ENCODE results near the gene RBM47.

Gene RBM47

GRCh38 chr4:40373636-40374035 lies 256.0 kb downstream of the RBM47 start:
- Histone ChIP-seq H3K9ac (no peak overlapping the region), H3K4me2 (ENCODE audit: low read length) (no peak overlapping the region), H3K27ac (no peak overlapping the region), H2AFZ (no peak overlapping the region), H3K79me2 (no peaks in the 10 kb centered on the region), H3K9me3 (ENCODE audit: control insufficient read depth, low read length) (no peaks in the 10 kb centered on the region), H3K4me1 (no peaks in the 10 kb centered on the region), H3K4me3 (ENCODE audit: low read depth, low read length) (no peak overlapping the region), H3K36me3 (ENCODE audit: control insufficient read depth, insufficient read depth, low read length) (no peaks in the 10 kb centered on the region), H3K27me3 (ENCODE audit: control insufficient read depth, insufficient read depth, low read length) (no peaks in the 10 kb centered on the region)
- TF ChIP-seq, protein P1, sequence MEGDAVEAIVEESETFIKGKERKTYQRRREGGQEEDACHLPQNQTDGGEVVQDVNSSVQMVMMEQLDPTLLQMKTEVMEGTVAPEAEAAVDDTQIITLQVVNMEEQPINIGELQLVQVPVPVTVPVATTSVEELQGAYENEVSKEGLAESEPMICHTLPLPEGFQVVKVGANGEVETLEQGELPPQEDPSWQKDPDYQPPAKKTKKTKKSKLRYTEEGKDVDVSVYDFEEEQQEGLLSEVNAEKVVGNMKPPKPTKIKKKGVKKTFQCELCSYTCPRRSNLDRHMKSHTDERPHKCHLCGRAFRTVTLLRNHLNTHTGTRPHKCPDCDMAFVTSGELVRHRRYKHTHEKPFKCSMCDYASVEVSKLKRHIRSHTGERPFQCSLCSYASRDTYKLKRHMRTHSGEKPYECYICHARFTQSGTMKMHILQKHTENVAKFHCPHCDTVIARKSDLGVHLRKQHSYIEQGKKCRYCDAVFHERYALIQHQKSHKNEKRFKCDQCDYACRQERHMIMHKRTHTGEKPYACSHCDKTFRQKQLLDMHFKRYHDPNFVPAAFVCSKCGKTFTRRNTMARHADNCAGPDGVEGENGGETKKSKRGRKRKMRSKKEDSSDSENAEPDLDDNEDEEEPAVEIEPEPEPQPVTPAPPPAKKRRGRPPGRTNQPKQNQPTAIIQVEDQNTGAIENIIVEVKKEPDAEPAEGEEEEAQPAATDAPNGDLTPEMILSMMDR (IDR thresholded peaks at IDR 0.05) = no peak

Data from parathyroid adenoma (tissue), 2 donors.